Breast epithelium (tissue), 4 donors: ENCODE data around the gene PSMB2. TPM values are rescaled to one million over a fixed set of nuclear protein-coding genes. Genes with fewer than 3 reads are reported as not detected.

ENCODE experiments used
- DNase-seq, 2 donors: peaks; one replicate each; pipeline ENCODE4 v3.0.0-alpha.2; 2019; ENCODE audit warnings: low spot score in 2 of 2
- H3K27ac ChIP-seq, 2 donors: fragments of 200-600 bp; sonication (generic) in 1 of 2; one replicate each; pipeline ENCODE4 v1.5.1; 2016 to 2019; ENCODE audit warnings: mild to moderate bottlenecking in 1 of 2
- H3K27me3 ChIP-seq, 2 donors: fragments of 200-600 bp; sonication (generic) in 1 of 2; one replicate each; pipeline versions ENCODE4 v1.5.1 to v1.6.0; 2017 to 2019; ENCODE audit warnings: control low read depth in 1 of 2, mild to moderate bottlenecking in 1 of 2
- H3K36me3 ChIP-seq: fragments of 200-600 bp; one replicate; pipeline ENCODE4 v1.5.1; 2019
- H3K4me1 ChIP-seq, 2 donors: fragments of 200-600 bp; sonication (generic); one replicate each; pipeline ENCODE4 v1.5.1; 2016 to 2019; ENCODE audit warnings: control low read depth in 1 of 2
- H3K4me3 ChIP-seq, 3 donors: fragments of 200-600 bp; sonication (generic); 1 replicate in 2 of 3; 2 replicates in 1 of 3; pipeline ENCODE4 v1.5.1; 2016 to 2019; ENCODE audit warnings: mild to moderate bottlenecking in 3 of 3, moderate library complexity in 2 of 3
- H3K9me3 ChIP-seq, 2 donors: fragments of 200-600 bp; sonication (generic) in 1 of 2; one replicate each; pipeline ENCODE4 v1.5.1; 2016 to 2019; ENCODE audit warnings: control low read depth in 1 of 2
- POLR2A ChIP-seq: fragments of 450-650 bp; IDR thresholded peaks from one replicate; pipeline ENCODE4 v1.6.1; 2016; ENCODE audit warnings: antibody characterized with exemption, mild to moderate bottlenecking, moderate library complexity
- POLR2AphosphoS5 ChIP-seq, 3 donors: sonication (generic); formaldehyde crosslinking; IDR thresholded peaks; one replicate each; pipeline ENCODE4 v1.6.1; 2017; ENCODE audit warnings: antibody characterized with exemption in 3 of 3
- intact Hi-C: fragments of 100-400 bp; cut with DNase I; formaldehyde crosslinking; loops from one replicate; pipeline ENCODE4 v1.15.1; 2023; ENCODE audit warnings: low total_unique reads
- total RNA-seq, 3 donors: library from RNA; depleted of rRNA; stranded (reverse); fragments of >200 nt; gene quantifications; one replicate each; pipeline ENCODE4 v1.1.0, GENCODE V29; 2016
- TF ChIP-seq, protein P1 (sequence below), 3 donors: fragments of 450-650 bp; IDR thresholded peaks; one replicate each; pipeline ENCODE4 v1.5.1; 2016 to 2017; ENCODE audit warnings: antibody characterized with exemption in 3 of 3, mild to moderate bottlenecking in 3 of 3, moderate library complexity in 3 of 3

Gene PSMB2
- total RNA-seq, 3 donors from 2014 or later, result 26.7 to 31.8 (median 31.5) TPM

DNA sequence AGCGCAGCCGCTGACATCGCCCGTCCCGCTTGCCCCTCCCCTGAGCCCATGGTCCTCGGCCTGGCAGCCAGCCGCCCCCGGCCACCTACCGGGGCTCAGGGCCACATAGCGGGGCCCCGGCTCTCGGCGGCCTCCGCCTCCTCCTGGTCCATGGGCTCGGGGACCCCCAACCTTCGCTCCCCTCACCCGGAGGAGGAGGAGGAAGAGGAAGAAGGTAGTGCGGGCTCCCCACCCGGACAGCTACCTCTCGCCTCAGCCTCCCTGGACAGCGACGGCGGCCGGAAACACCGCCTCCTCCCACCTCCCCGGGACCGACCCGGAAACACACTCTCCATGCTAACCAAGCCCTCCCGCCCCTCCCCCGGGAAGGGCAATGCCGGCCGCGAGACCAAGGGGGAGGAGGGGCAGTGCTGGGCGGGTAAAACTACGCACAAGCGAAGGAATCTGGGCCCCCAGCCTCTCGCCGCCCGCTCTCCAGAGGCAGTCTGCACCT, 84.2 kb downstream of the PSMB2 start, which contains the start of gene KIAA0319L:
Gene KIAA0319L (minus strand): TSS at position 286 of the 493 bp plus-strand sequence. CDS start 2,912 bp downstream, outside the sequence.
- Histone ChIP-seq H3K27me3 (no peaks in the 10 kb centered on the region), H3K4me3 (peak within 1 kb of the TSS; percentile 81 to 95 (median 88)), H3K4me1 (peaks cover 0 to 31% of the 10 kb centered on the region in 2 donors), H3K36me3 (no peaks in the 10 kb centered on the region), H3K9me3 (no peaks in the 10 kb centered on the region), H3K27ac (peak within 1 kb of the TSS; percentile 95 to 99)
- intact Hi-C loops, result no loop called here
- peak; percentile 73 to 79 (median 79) for TF ChIP-seq POLR2AphosphoS5 (IDR thresholded peaks at IDR 0.05)
- TF ChIP-seq POLR2A, result peak; percentile 42
- TF ChIP-seq, protein P1, sequence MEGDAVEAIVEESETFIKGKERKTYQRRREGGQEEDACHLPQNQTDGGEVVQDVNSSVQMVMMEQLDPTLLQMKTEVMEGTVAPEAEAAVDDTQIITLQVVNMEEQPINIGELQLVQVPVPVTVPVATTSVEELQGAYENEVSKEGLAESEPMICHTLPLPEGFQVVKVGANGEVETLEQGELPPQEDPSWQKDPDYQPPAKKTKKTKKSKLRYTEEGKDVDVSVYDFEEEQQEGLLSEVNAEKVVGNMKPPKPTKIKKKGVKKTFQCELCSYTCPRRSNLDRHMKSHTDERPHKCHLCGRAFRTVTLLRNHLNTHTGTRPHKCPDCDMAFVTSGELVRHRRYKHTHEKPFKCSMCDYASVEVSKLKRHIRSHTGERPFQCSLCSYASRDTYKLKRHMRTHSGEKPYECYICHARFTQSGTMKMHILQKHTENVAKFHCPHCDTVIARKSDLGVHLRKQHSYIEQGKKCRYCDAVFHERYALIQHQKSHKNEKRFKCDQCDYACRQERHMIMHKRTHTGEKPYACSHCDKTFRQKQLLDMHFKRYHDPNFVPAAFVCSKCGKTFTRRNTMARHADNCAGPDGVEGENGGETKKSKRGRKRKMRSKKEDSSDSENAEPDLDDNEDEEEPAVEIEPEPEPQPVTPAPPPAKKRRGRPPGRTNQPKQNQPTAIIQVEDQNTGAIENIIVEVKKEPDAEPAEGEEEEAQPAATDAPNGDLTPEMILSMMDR (IDR thresholded peaks at IDR 0.05), result no peak
- DNase-seq, result no peak

DNA sequence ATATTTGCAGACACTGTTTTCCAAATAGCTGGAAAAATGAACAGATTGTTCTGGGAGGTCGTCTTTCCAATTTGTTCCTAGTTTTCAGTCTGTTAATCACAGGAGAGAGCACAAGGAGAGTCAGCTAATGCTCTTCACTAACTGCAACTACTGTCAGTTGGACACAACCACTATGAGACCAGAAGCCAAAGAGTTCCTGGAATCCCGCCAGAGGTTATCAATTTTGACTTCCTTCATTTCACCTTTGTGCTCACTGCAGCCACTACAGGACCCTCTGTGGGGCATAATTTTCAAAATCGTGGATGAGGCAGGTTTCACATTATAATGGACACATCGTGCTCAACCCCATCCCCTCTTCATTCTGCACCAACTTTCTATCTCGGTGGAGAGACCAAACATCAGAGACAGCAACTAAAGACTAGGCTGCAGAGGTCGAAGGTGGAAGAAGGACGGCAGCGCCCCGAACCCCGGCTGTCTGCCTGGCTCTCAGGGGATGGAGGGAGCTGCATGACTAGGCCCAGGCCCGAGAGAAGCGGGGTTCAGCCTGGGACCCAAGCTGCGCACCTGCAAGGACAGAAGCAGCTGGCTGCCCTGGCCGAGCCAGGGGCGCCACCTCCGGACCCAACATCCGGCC, 84.7 kb downstream of the PSMB2 start:
- Histone ChIP-seq H3K4me3 (peak overlapping the region; percentile 81 to 95 (median 88)), H3K27me3 (no peaks in the 10 kb centered on the region), H3K27ac (peak overlapping the region; percentile 95 to 99), H3K36me3 (no peaks in the 10 kb centered on the region), H3K4me1 (peaks cover 0 to 30% of the 10 kb centered on the region in 2 donors), H3K9me3 (no peaks in the 10 kb centered on the region)
- TF ChIP-seq POLR2A, result no peak
- TF ChIP-seq, protein P1 (IDR thresholded peaks at IDR 0.05), result no peak
- TF ChIP-seq POLR2AphosphoS5 (IDR thresholded peaks at IDR 0.05), result no peak
- intact Hi-C loops, result no loop called here
- DNase-seq, result no peak

DNA sequence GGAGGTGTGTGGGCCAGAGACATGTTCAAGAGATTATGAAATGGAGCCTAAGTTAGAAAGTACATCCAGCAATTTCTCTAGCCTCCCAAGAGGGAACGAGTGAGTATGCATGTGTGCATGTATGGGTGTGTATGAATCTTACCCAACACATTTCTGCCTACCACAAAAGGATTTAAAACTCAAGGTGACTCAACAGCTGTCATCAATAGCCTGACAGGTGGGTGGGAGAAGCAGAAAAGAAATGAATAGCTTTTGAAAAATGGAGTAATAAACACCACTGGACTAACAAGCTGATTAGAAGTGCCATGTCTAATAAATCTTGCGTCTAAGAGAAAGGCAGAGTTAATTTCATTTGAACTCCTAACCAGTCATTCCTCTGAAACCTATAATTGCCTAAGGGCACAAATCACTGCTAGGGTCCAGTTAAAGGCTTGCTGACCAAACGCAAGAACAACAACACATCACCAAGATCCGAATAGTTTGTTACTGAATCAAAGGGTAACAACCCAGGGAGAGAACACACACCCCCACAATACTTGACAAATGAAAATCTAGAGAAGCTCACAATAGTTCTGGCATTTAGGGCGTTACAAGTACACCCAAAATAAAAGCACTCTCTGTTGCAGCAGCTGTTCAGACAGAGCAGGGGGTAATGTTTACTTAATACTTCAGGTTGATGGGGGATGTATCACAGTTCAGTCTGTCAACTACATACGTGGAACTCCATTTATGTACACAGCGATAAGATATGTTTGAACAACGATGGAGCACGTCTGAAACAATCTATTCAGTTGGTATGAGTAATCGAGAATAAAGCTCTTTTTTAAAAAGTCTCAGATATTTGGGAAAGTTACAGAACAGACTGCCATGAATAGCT, 85.5 kb downstream of the PSMB2 start:
- DNase-seq, result no peak
- H3K4me1 ChIP-seq, result peaks cover 0 to 26% of the 10 kb centered on the region in 2 donors
- no peaks in the 10 kb centered on the region for H3K9me3 ChIP-seq
- no peaks in the 10 kb centered on the region for H3K36me3 ChIP-seq
- peak overlapping the region in 1 of 2 donors; percentile 99 for H3K27ac ChIP-seq
- TF ChIP-seq, protein P1 (IDR thresholded peaks at IDR 0.05), result no peak
- no peak for TF ChIP-seq POLR2A
- no peak for TF ChIP-seq POLR2AphosphoS5 (IDR thresholded peaks at IDR 0.05)
- intact Hi-C loops, result no loop called here
- peak overlapping the region; percentile 81 to 95 (median 88) for H3K4me3 ChIP-seq
- no peaks in the 10 kb centered on the region for H3K27me3 ChIP-seq

DNA sequence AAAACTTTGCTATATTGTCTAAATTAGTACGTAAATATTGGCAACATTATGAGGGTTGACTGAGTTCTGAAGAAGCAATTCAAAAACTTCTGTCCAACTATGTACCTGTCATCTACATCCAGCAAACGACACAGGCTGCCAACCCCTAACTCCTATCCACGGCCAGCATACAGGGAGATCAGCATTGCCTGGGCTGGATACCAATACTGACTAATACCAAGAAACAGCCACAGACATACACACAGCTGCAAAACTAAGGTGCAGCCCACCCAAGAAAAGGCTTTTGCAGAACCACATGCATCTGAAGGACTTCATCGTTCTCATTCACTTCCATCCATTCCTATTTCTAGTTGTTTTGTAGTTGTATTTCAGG, 86.1 kb downstream of the PSMB2 start:
- no peaks in the 10 kb centered on the region for H3K27me3 ChIP-seq
- no peak overlapping the region for H3K4me3 ChIP-seq
- H3K27ac ChIP-seq, result no peak overlapping the region
- H3K9me3 ChIP-seq, result no peaks in the 10 kb centered on the region
- H3K36me3 ChIP-seq, result no peaks in the 10 kb centered on the region
- H3K4me1 ChIP-seq, result peaks cover 0 to 26% of the 10 kb centered on the region in 2 donors
- DNase-seq, result no peak
- intact Hi-C loops, result no loop called here
- TF ChIP-seq POLR2AphosphoS5 (IDR thresholded peaks at IDR 0.05), result no peak
- no peak for TF ChIP-seq POLR2A
- TF ChIP-seq, protein P1 (IDR thresholded peaks at IDR 0.05), result no peak
